Measurements from ENCODE around the gene TBC1D22A. TPM values are rescaled to one million over a fixed set of nuclear protein-coding genes. Genes with fewer than 3 reads are reported as not detected.
"Not testable (repeated sequence)": the region's sequence is repeated elsewhere in the genome, so short reads cannot be mapped to it uniquely, and the experiment has no call there.

Gene TBC1D22A
- polyA plus RNA-seq, 4 donors: 17.7 to 26.4 (median 21.0) TPM

DNA sequence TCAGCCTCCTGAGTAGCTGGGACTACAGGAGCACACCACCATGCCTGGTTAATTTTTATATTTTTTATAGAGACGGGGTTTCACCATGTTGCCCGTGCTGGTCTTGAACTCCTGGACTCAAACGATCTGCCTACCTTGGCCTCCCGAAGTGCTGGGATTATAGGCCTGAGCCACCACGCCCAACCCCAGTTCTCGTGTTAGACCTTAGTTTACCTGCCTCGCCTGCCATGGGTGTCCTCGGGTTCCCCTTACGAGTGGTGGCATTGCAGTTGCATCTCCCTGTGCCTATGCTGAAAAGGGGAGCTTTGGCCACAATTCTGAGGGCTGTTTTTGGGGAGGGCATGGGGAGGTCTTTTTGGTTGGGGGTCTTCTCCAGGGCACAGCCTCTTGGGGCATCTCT is 18.8 kb downstream of the TBC1D22A start:
- Histone ChIP-seq H3K27ac (ENCODE audit: low read depth in 1 of 3, low read length in 2 of 3) (no peak overlapping the region), H3K27me3 (ENCODE audit: control insufficient read depth in 3 of 3, insufficient read depth in 3 of 3, low read length in 3 of 3) (no peaks in the 10 kb centered on the region), H3K36me3 (ENCODE audit: control insufficient read depth in 3 of 3, insufficient read depth in 2 of 3, low read depth in 1 of 3, low read length in 3 of 3) (peaks cover 0 to 18% (median 0%) of the 10 kb centered on the region in 3 donors), H3K9me3 (ENCODE audit: control insufficient read depth in 2 of 2, insufficient read depth in 1 of 2, low read depth in 1 of 2, low read length in 1 of 2) (no peaks in the 10 kb centered on the region), H3K4me1 (ENCODE audit: control insufficient read depth in 3 of 3, insufficient read depth in 2 of 3, low read depth in 1 of 3, low read length in 2 of 3) (peaks cover 0 to 3% (median 2%) of the 10 kb centered on the region in 3 donors), H3K4me3 (ENCODE audit: low read depth in 1 of 3, low read length in 3 of 3) (no peak overlapping the region)
- 88 to 92% (median 90%) methylated on average over 9 of the region's 9 CpGs for WGBS, 3 donors
- FAIRE-seq (no peak), DNase-seq (no peak)

DNA sequence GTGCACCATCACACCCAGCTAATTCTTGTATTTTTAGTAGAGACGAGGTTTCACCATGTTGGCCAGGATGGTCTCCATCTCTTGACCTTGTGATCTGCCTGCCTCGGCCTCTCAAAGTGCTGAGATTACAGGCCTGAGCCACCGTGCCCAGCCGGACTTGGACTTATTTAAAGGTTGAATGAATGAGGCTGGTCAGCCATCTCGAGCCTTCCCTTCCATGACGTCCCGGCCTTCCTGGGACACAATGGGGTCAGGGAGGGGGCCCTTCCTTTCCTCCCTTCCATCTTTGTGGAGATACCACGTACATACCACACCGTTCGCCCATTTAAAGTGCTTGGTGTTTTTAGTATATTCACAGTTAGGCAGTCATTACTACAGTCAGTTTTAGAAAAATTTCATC is 19.8 kb downstream of the TBC1D22A start:
- DNase-seq; H3K9me3 ChIP-seq (ENCODE audit: control insufficient read depth in 2 of 2, insufficient read depth in 1 of 2, low read depth in 1 of 2, low read length in 1 of 2); H3K4me1 ChIP-seq (ENCODE audit: control insufficient read depth in 3 of 3, insufficient read depth in 2 of 3, low read depth in 1 of 3, low read length in 2 of 3); H3K27ac ChIP-seq (ENCODE audit: low read depth in 1 of 3, low read length in 2 of 3); H3K4me3 ChIP-seq (ENCODE audit: low read depth in 1 of 3, low read length in 3 of 3); H3K27me3 ChIP-seq (ENCODE audit: control insufficient read depth in 3 of 3, insufficient read depth in 3 of 3, low read length in 3 of 3); FAIRE-seq: not testable (repeated sequence)
- WGBS, 3 donors: 93 to 97% (median 96%) methylated on average over 10 of the region's 10 CpGs
- peaks cover 0 to 16% (median 0%) of the 10 kb centered on the region in 3 donors for H3K36me3 ChIP-seq (ENCODE audit: control insufficient read depth in 3 of 3, insufficient read depth in 2 of 3, low read depth in 1 of 3, low read length in 3 of 3)

DNA sequence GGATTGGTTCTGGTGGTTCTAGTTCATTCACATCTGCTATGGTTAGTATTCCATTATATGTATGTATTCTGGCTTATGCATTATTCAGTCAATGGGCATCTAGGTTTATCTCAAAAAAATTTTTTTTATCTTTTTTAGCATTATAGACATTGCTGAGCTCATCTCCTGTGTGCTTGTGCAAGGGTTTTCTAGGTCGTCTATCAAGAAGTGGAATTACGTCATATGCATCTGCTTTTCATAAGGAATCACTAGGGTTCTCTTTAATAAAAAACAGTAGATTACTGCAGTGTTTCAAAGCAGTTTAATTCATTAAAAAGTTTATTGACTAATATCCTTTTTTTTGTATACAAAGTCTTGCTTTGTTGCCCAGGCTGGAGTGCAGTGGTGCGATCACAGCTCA is 21.3 kb downstream of the TBC1D22A start:
- no peaks in the 10 kb centered on the region for H3K4me1 ChIP-seq (ENCODE audit: control insufficient read depth in 3 of 3, insufficient read depth in 2 of 3, low read depth in 1 of 3, low read length in 2 of 3)
- H3K36me3 ChIP-seq (ENCODE audit: control insufficient read depth in 3 of 3, insufficient read depth in 2 of 3, low read depth in 1 of 3, low read length in 3 of 3): peaks cover 0 to 16% (median 0%) of the 10 kb centered on the region in 3 donors
- no peak for DNase-seq
- 83 to 91% (median 86%) methylated on average over 3 of the region's 3 CpGs for WGBS, 3 donors
- no peak for FAIRE-seq
- H3K4me3 ChIP-seq (ENCODE audit: low read depth in 1 of 3, low read length in 3 of 3): no peak overlapping the region
- no peak overlapping the region for H3K27ac ChIP-seq (ENCODE audit: low read depth in 1 of 3, low read length in 2 of 3)
- no peaks in the 10 kb centered on the region for H3K27me3 ChIP-seq (ENCODE audit: control insufficient read depth in 3 of 3, insufficient read depth in 3 of 3, low read length in 3 of 3)
- no peaks in the 10 kb centered on the region for H3K9me3 ChIP-seq (ENCODE audit: control insufficient read depth in 2 of 2, insufficient read depth in 1 of 2, low read depth in 1 of 2, low read length in 1 of 2)

DNA sequence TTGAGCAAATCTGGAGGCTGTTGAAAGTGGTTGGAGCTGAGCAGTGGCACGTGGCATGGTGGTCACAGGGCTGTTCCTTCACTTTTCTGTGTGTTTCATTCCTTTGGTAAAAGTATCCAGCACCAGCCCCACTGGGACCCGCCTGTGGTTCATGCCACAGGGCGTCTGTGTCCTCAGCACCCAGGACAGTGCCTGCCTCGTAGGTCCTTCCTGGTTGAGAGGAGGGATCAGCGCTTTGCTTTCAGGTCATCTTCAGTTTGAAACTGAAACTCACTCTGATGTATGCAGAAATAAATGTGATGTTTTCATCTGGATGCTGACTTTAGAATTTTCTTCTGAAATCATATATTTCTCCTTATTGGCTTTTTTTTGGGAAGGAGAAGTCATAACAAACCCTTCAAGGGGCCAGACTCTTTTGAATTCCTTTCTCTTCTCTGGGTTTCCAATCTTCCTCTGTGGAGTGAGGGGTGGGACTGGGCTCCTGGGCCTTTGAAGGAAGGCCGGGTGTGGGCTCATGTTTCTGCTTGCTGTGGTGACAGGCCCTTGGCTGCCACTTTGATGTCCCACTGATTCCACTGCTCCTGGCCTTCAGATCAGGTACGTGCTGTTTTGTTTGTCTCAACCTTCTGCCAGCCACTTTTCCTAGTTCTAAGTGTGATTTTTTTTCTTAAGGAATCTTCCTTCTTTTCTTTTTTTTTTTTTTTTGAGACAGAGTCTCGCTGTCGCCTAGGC is 26.2 kb downstream of the TBC1D22A start:
- DNase-seq (no peak), FAIRE-seq (no peak)
- Histone ChIP-seq H3K9me3 (ENCODE audit: control insufficient read depth in 2 of 2, insufficient read depth in 1 of 2, low read depth in 1 of 2, low read length in 1 of 2) (no peaks in the 10 kb centered on the region), H3K27me3 (ENCODE audit: control insufficient read depth in 3 of 3, insufficient read depth in 3 of 3, low read length in 3 of 3) (no peaks in the 10 kb centered on the region), H3K4me1 (ENCODE audit: control insufficient read depth in 3 of 3, insufficient read depth in 2 of 3, low read depth in 1 of 3, low read length in 2 of 3) (no peaks in the 10 kb centered on the region), H3K36me3 (ENCODE audit: control insufficient read depth in 3 of 3, insufficient read depth in 2 of 3, low read depth in 1 of 3, low read length in 3 of 3) (peaks cover 6 to 29% (median 7%) of the 10 kb centered on the region in 3 donors), H3K27ac (ENCODE audit: low read depth in 1 of 3, low read length in 2 of 3) (peak overlapping the region in 1 of 3 donors; percentile 14), H3K4me3 (ENCODE audit: low read depth in 1 of 3, low read length in 3 of 3) (no peak overlapping the region)
- WGBS, 3 donors: 72 to 83% (median 77%) methylated on average over 9 of the region's 9 CpGs

DNA sequence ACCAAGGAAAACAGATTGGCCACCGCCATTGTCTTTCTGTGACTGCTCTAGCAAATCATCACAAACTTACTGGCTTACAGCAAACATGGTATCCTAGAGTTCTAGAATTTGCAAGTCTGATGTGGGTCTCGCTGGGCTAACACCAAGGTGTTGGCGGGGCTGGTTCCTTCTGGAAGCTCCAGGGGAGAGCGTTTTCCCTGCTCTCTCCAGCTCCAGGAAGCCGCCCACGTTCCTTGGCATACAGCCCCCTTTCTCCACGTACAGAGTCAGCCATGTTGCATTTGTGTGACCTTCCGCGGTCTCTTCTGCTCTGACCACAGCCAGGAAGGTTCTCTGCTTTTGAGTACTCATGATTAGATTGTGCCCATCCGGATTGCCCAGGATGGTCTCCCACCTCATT is 27.5 kb downstream of the TBC1D22A start:
- 86 to 95% (median 92%) methylated on average over 10 of the region's 10 CpGs for WGBS, 3 donors
- Histone ChIP-seq H3K27ac (ENCODE audit: low read depth in 1 of 3, low read length in 2 of 3) (peak overlapping the region in 1 of 3 donors; percentile 27), H3K9me3 (ENCODE audit: control insufficient read depth in 2 of 2, insufficient read depth in 1 of 2, low read depth in 1 of 2, low read length in 1 of 2) (no peaks in the 10 kb centered on the region), H3K36me3 (ENCODE audit: control insufficient read depth in 3 of 3, insufficient read depth in 2 of 3, low read depth in 1 of 3, low read length in 3 of 3) (peaks cover 9 to 41% (median 13%) of the 10 kb centered on the region in 3 donors), H3K27me3 (ENCODE audit: control insufficient read depth in 3 of 3, insufficient read depth in 3 of 3, low read length in 3 of 3) (no peaks in the 10 kb centered on the region), H3K4me3 (ENCODE audit: low read depth in 1 of 3, low read length in 3 of 3) (no peak overlapping the region), H3K4me1 (ENCODE audit: control insufficient read depth in 3 of 3, insufficient read depth in 2 of 3, low read depth in 1 of 3, low read length in 2 of 3) (no peaks in the 10 kb centered on the region)
- DNase-seq (no peak), FAIRE-seq (no peak)

DNA sequence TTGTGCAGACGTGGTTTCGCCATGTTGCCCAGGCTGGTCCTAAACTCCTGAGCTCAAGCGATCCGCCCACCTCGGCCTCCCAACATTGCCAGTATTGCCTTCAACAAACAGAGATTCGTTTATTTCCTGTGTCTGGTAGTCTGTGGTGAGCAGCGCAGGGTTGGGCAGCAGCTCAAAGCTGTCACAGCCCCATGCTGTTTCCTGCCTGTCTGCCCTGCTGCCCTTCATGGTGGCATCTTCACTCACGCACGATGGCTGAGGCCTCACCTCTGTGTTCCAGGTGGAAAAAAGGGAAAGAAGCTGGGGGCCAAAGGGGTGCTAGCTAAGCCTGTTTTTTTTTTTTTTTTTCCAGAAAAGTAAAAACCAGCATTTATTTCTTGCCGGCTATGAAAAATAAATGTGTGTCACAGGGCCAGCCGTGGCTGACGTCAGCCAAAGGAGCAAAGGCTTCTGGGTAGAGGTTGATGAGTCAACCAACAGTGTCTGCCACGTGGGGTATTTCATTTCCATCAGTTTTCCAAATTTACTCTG is 28.8 kb downstream of the TBC1D22A start:
- Histone ChIP-seq H3K4me1 (ENCODE audit: control insufficient read depth in 3 of 3, insufficient read depth in 2 of 3, low read depth in 1 of 3, low read length in 2 of 3) (no peaks in the 10 kb centered on the region), H3K27me3 (ENCODE audit: control insufficient read depth in 3 of 3, insufficient read depth in 3 of 3, low read length in 3 of 3) (no peaks in the 10 kb centered on the region), H3K4me3 (ENCODE audit: low read depth in 1 of 3, low read length in 3 of 3) (no peak overlapping the region), H3K36me3 (ENCODE audit: control insufficient read depth in 3 of 3, insufficient read depth in 2 of 3, low read depth in 1 of 3, low read length in 3 of 3) (peaks cover 9 to 52% (median 17%) of the 10 kb centered on the region in 3 donors), H3K27ac (ENCODE audit: low read depth in 1 of 3, low read length in 2 of 3) (peak overlapping the region in 1 of 3 donors; percentile 79), H3K9me3 (ENCODE audit: control insufficient read depth in 2 of 2, insufficient read depth in 1 of 2, low read depth in 1 of 2, low read length in 1 of 2) (no peaks in the 10 kb centered on the region)
- DNase-seq: peak in 1 of 2 donors; percentile 51
- FAIRE-seq: no peak
- WGBS, 3 donors: 47 to 83% (median 59%) methylated on average over 13 of the region's 13 CpGs

DNA sequence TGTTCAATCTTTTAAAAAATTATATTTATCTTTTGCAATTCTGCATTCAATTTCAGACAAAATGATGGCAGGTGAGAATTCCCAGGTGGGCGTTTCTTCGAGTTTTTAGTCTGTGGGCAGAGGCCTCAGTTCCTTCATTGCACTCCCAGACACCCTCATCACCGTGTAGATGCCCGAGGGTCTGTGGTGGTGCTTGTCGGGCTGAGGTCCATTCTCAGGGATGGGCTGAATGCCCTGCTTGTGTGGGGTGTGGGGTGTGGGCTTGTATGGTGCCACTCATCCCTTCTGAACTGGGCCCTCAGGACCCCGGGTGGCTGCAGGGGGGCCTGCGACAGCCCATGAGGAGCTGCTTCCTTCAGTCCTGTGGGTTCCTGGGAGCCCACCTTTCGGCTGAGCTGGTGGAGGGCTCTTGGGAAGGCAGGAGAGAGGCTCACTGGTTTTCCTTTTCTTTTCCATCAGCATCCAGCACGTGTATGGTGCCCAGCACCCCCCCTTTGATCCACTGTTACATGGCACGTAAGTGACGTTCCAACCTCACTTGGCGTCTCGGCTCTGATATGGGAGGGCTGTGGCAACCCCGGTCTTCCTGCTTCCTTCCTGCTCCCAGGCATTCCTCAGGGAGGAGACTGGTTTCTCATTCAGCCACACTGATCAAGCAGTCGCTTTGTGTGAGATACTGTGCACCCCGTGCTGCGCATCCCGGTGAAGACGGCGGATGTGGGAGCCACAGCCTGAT is 29.8 kb downstream of the TBC1D22A start:
- DNase-seq: no peak
- no peaks in the 10 kb centered on the region for H3K4me1 ChIP-seq (ENCODE audit: control insufficient read depth in 3 of 3, insufficient read depth in 2 of 3, low read depth in 1 of 3, low read length in 2 of 3)
- WGBS, 3 donors: 92 to 98% (median 92%) methylated on average over 20 of the region's 20 CpGs
- H3K4me3 ChIP-seq (ENCODE audit: low read depth in 1 of 3, low read length in 3 of 3): no peak overlapping the region
- H3K27me3 ChIP-seq (ENCODE audit: control insufficient read depth in 3 of 3, insufficient read depth in 3 of 3, low read length in 3 of 3): no peaks in the 10 kb centered on the region
- H3K9me3 ChIP-seq (ENCODE audit: control insufficient read depth in 2 of 2, insufficient read depth in 1 of 2, low read depth in 1 of 2, low read length in 1 of 2): no peaks in the 10 kb centered on the region
- H3K36me3 ChIP-seq (ENCODE audit: control insufficient read depth in 3 of 3, insufficient read depth in 2 of 3, low read depth in 1 of 3, low read length in 3 of 3): peaks cover 12 to 57% (median 19%) of the 10 kb centered on the region in 3 donors
- no peak for FAIRE-seq
- peak overlapping the region in 1 of 3 donors; percentile 39 for H3K27ac ChIP-seq (ENCODE audit: low read depth in 1 of 3, low read length in 2 of 3)

DNA sequence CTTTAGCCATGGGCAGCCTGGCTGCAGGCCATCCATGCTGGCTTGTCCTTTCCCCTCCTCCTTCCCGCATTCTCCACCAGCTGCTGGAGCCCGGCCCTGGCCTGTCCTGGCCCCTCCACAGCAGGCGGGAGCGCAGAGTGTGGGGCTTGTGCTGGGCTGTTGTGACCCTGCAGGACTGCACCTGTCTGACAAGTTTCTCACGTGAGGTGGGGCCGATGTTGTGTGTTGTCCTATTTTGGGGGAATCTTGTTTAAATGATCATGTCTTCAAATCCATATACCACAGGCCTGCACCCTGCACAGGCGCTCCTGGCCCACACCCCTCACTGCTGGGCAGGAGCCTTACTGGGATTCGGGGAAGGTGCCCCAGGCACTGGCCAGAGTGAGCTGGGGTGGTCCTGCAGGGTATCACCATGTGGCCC is 30.4 kb downstream of the TBC1D22A start:
- no peaks in the 10 kb centered on the region for H3K9me3 ChIP-seq (ENCODE audit: control insufficient read depth in 2 of 2, insufficient read depth in 1 of 2, low read depth in 1 of 2, low read length in 1 of 2)
- H3K36me3 ChIP-seq (ENCODE audit: control insufficient read depth in 3 of 3, insufficient read depth in 2 of 3, low read depth in 1 of 3, low read length in 3 of 3): peaks cover 12 to 61% (median 21%) of the 10 kb centered on the region in 3 donors
- H3K4me3 ChIP-seq (ENCODE audit: low read depth in 1 of 3, low read length in 3 of 3): no peak overlapping the region
- DNase-seq (no peak), FAIRE-seq (no peak)
- no peaks in the 10 kb centered on the region for H3K4me1 ChIP-seq (ENCODE audit: control insufficient read depth in 3 of 3, insufficient read depth in 2 of 3, low read depth in 1 of 3, low read length in 2 of 3)
- no peaks in the 10 kb centered on the region for H3K27me3 ChIP-seq (ENCODE audit: control insufficient read depth in 3 of 3, insufficient read depth in 3 of 3, low read length in 3 of 3)
- H3K27ac ChIP-seq (ENCODE audit: low read depth in 1 of 3, low read length in 2 of 3): peak overlapping the region in 1 of 3 donors; percentile 39
- WGBS, 3 donors: 88 to 91% (median 91%) methylated on average over 7 to 8 of the region's 8 CpGs
